HCT116 (cell line): ENCODE measurements around the gene DPYSL5.

Experiments used
- POLR2A ChIP-seq: IDR thresholded peaks from 2 replicates; pipeline ENCODE4 v1.7.0; 2011; ENCODE audit warnings: borderline replicate concordance; ENCODE audit not compliant: insufficient read depth, insufficient read length; ENCODE audit errors: extremely low read depth
- POLR2AphosphoS5 ChIP-seq: IDR thresholded peaks from 2 replicates; pipeline ENCODE4 v1.6.1; 2011; ENCODE audit warnings: mild to moderate bottlenecking, low read depth, low read length, moderate library complexity
- RAD21 ChIP-seq: IDR thresholded peaks from 2 replicates; pipeline ENCODE4 v1.6.1; 2012; ENCODE audit warnings: low read depth, mild to moderate bottlenecking
- TF ChIP-seq, protein P1 (sequence below), 3 experiments: fragments of 200-600 bp in 1 of 3; sonication (generic) in 1 of 3; IDR thresholded peaks in 2 of 3; conservative IDR thresholded peaks in 1 of 3; 2 replicates each; pipeline ENCODE4 v1.5.1; 2012 to 2017; ENCODE audit warnings: low read depth in 2 of 3, low read length in 2 of 3, antibody characterized with exemption in 1 of 3, borderline replicate concordance in 1 of 3, control low read depth in 1 of 3, mild to moderate bottlenecking in 1 of 3, mixed read lengths in 1 of 3, mixed run types in 1 of 3, moderate library complexity in 1 of 3; ENCODE audit not compliant: insufficient read depth in 1 of 3
- TF ChIP-seq, protein P2 (sequence below): IDR thresholded peaks from 2 replicates; pipeline ENCODE4 v1.6.1; 2012; ENCODE audit warnings: low read depth
- TF ChIP-seq, protein P3 (sequence below): IDR thresholded peaks from 2 replicates; pipeline ENCODE4 v1.6.1; 2012

DNA sequence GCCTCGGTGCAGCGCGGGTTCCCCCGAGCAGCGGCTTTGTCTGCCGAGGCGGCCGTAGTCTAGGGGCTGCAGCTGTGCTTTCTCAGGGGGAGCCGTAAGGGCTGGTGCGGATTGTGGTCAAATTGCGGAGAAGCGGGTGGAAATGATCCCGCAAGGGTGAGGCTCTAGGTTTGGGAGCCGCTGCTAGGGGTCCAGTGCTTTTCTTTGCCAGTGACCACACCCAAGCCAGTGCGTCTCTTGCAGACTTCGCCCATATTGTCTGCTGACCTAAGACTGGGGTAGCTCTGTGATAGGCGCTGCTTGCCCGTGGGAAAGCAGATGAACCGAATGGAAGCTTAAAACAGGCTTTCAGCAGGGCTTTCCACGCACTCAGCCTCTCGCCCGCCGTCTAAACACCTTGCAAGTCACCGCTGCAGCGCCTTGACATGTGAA lies 2.1 kb downstream of the DPYSL5 start:
- TF ChIP-seq RAD21 (no peak), POLR2A (no peak), POLR2AphosphoS5 (no peak)
- TF ChIP-seq, protein P1, sequence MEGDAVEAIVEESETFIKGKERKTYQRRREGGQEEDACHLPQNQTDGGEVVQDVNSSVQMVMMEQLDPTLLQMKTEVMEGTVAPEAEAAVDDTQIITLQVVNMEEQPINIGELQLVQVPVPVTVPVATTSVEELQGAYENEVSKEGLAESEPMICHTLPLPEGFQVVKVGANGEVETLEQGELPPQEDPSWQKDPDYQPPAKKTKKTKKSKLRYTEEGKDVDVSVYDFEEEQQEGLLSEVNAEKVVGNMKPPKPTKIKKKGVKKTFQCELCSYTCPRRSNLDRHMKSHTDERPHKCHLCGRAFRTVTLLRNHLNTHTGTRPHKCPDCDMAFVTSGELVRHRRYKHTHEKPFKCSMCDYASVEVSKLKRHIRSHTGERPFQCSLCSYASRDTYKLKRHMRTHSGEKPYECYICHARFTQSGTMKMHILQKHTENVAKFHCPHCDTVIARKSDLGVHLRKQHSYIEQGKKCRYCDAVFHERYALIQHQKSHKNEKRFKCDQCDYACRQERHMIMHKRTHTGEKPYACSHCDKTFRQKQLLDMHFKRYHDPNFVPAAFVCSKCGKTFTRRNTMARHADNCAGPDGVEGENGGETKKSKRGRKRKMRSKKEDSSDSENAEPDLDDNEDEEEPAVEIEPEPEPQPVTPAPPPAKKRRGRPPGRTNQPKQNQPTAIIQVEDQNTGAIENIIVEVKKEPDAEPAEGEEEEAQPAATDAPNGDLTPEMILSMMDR (IDR thresholded peaks at IDR 0.05 in 2 of 3, conservative IDR thresholded peaks at IDR 0.05 in 1 of 3; ENCODE audit: borderline replicate concordance in 1 of 3, insufficient read depth in 1 of 3, low read depth in 2 of 3, low read length in 2 of 3), result no peak
- TF ChIP-seq, protein P2, sequence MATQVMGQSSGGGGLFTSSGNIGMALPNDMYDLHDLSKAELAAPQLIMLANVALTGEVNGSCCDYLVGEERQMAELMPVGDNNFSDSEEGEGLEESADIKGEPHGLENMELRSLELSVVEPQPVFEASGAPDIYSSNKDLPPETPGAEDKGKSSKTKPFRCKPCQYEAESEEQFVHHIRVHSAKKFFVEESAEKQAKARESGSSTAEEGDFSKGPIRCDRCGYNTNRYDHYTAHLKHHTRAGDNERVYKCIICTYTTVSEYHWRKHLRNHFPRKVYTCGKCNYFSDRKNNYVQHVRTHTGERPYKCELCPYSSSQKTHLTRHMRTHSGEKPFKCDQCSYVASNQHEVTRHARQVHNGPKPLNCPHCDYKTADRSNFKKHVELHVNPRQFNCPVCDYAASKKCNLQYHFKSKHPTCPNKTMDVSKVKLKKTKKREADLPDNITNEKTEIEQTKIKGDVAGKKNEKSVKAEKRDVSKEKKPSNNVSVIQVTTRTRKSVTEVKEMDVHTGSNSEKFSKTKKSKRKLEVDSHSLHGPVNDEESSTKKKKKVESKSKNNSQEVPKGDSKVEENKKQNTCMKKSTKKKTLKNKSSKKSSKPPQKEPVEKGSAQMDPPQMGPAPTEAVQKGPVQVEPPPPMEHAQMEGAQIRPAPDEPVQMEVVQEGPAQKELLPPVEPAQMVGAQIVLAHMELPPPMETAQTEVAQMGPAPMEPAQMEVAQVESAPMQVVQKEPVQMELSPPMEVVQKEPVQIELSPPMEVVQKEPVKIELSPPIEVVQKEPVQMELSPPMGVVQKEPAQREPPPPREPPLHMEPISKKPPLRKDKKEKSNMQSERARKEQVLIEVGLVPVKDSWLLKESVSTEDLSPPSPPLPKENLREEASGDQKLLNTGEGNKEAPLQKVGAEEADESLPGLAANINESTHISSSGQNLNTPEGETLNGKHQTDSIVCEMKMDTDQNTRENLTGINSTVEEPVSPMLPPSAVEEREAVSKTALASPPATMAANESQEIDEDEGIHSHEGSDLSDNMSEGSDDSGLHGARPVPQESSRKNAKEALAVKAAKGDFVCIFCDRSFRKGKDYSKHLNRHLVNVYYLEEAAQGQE, result no peak
- TF ChIP-seq, protein P3, sequence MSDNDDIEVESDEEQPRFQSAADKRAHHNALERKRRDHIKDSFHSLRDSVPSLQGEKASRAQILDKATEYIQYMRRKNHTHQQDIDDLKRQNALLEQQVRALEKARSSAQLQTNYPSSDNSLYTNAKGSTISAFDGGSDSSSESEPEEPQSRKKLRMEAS, result no peak
